Measurements from ENCODE around the gene SLC7A1. TPM values are rescaled to one million over a fixed set of nuclear protein-coding genes. Genes with fewer than 3 reads are reported as not detected.

Gene SLC7A1
- total and polyA plus RNA-seq, 2 of the 8 experiments (the other 6 are each of a cell fraction or from before 2014, with no cell fraction given) = 26.8 to 114 TPM

GRCh38 chr13:29493796-29494195 is 101.7 kb downstream of the SLC7A1 start (continued):
- TF ChIP-seq, protein P1, sequence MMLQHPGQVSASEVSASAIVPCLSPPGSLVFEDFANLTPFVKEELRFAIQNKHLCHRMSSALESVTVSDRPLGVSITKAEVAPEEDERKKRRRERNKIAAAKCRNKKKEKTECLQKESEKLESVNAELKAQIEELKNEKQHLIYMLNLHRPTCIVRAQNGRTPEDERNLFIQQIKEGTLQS (IDR thresholded peaks at IDR 0.05; ENCODE audit: insufficient read depth, low read depth, low read length) = no peak
- TF ChIP-seq KDM4A (IDR thresholded peaks at IDR 0.05; ENCODE audit: low read depth, low read length, severe bottlenecking) = no peak
- no peak for TF ChIP-seq CTCF (IDR thresholded peaks at IDR 0.05; ENCODE audit: control extremely low read depth in 1 of 3, insufficient read depth in 1 of 3, low read depth in 1 of 3, low read length in 3 of 3)
- TF ChIP-seq YY1 (IDR thresholded peaks at IDR 0.05; ENCODE audit: low read depth, low read length) = no peak
- no peak for TF ChIP-seq SIN3A (conservative IDR thresholded peaks at IDR 0.05 in 1 of 2, IDR thresholded peaks at IDR 0.05 in 1 of 2; ENCODE audit: low read depth in 1 of 2, low read length in 2 of 2)
- TF ChIP-seq NRF1 (IDR thresholded peaks at IDR 0.05; ENCODE audit: low read depth, low read length) = no peak

Measured in H1 (cell line).